HK-2 (cell line): ENCODE data around the gene TRIP11.
A peak's percentile ranks its signal among the peaks of the same experiment; 100 is the strongest.

Experiments used
- DNase-seq: peaks from one replicate; pipeline ENCODE4 v3.0.0-alpha.2; 2018; ENCODE audit not compliant: unreplicated experiment

Gene TRIP11

DNA sequence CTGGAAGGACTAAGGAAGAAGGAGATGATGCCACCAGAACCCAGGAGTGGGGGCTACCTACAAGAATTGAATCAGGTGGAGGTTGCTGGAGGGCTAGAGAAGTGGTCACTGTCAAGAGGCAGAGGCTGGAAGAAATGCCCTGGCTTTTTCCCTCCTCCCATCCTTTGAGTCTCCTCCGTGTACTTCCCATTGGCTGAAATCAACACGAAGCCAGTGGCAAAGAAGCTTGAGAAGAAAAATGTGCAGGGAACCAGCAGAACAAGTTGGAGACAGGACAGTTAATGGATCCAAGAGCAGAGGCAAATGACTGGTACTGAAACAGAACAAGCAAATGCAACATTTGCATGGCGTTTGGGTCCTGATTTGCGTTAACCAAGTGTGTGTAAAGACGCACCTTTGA, 83.2 kb downstream of the TRIP11 start:
- no peak for DNase-seq

DNA sequence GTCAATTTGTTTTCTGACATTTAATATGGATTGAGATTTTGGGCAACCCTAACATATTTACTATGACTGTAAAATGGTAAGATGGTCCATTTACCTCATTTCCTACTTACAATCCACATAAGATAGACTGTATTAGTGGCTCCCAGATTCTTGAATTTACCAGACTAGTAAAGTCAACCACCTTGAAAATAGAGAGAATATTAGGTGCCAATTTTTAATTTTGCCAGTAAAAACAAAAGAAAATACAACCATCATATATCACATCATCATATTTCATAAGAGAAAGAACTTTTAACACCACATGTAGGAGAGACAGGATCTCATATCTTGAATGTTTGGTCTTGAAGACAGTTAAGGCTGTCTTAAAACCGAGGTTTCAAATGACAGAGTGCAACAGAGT, 84.7 kb downstream of the TRIP11 start:
- no peak for DNase-seq

DNA sequence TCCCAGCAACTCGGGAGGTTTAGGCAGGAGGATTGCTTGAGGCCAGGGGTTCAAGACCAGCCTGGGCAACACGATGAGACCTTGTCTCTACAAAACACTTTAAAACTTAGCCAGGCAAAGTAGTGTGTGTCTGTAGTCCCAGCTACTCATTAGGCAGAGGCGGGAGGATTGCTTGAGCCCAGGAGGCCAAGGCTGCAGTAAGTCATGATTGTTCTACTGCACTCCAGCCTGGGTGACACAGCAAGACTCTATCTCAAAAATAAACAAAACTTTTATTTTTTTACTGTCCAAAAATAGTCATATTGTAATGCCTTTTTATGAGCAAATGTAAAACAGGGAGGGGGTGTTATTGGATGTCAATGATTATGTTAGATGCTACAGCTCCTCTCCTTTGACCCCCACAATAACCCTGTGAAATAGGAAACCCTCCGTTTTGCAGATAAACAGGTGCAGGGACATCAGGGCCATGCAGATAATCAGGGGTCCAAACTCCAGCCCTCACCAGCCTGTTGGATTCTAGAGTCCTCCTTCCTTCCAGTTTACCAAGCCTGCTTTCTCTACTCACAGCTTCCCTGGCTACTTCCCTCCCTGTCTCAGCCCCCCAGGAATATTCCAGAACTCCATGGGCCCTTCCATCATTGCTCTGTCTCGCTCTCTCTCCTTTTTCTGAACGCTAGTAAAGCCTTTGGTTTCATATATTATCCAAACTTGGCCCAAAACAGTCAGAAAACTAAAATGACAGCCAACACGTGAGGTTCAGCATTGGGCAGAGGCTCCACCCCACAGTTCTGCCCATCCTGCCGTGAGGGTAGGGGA, 86.5 kb downstream of the TRIP11 start:
- no peak for DNase-seq

DNA sequence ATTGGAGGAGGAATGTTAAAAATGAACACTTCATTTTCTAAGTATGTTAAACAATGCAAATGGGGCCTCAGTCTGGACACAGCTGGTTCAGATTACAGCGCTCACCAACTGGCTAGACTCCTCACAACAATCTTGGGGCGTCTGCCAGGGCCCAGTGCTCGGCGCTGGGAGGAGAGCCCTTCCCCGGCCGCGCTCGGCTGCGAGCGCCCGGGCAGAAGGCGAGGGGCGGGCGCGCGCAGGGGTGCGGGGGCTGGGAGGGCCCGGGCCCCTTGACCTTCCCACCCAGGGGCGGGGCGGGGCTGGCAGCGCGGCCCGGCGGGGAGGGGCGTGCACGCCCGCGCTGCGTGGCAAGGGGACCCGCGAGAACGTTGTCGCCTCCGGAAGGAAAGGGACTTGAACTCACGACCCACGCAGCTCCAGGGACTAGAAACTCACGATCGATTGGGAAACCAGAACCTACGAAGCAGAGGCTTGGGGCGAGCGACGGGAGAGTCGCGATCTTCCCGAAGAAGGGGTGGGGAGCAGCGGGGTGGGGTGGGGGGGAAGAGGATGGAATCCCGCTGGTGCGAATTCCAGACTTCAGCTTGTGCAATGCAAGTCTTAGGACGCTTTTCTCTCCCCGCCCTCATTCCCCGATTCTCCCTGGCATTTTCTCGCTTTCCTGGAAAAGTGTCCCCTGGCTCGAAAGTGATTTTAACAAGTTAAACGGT, 92.2 kb downstream of the TRIP11 start, which contains the start of gene FBLN5:
FBLN5 (minus strand) TSS at position 220 of the 710 bp plus-strand sequence. CDS start 465 bp downstream, outside the sequence.
- peak; percentile 8 for DNase-seq

DNA sequence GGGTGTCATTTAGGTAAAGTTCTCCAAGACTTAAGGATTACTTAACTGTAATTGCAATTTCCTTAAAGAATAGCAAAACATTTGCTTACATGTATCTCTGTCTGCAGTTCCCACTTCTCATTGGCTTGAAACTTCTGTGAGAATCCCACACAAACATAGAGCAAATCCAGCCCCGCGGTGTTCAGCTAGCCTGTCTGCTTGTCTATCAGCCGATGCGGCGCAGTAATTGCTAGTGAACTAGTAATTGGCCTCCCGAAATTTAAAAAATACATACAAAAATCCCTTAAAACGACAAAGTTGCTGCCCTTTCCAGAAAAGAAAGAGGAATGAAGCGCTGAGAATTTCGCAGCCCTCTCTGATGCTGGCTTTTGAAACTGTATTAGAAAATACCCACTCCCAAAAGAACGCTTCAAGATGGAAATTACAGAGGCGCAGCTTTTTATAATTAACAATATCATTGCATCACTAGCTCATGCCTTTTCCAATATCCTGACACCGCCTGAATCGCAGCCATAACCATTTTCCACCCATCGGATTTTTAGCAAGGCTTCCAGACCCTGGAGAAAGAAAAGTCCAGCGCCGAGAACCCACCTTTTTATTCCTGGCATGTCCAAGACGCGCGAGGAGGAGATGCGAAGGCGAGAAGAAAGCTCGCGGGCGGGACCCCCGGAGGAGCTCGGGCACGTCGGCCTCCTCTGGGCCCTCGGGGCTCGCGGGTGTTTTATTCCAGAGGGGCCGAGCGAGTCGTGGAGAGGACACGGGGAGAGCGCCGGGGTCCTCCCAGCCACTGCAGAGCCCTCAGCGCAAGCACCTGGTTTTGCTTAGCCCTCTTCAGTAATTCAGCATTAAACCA, 93.0 kb downstream of the TRIP11 start:
- DNase-seq = peak; percentile 7

DNA sequence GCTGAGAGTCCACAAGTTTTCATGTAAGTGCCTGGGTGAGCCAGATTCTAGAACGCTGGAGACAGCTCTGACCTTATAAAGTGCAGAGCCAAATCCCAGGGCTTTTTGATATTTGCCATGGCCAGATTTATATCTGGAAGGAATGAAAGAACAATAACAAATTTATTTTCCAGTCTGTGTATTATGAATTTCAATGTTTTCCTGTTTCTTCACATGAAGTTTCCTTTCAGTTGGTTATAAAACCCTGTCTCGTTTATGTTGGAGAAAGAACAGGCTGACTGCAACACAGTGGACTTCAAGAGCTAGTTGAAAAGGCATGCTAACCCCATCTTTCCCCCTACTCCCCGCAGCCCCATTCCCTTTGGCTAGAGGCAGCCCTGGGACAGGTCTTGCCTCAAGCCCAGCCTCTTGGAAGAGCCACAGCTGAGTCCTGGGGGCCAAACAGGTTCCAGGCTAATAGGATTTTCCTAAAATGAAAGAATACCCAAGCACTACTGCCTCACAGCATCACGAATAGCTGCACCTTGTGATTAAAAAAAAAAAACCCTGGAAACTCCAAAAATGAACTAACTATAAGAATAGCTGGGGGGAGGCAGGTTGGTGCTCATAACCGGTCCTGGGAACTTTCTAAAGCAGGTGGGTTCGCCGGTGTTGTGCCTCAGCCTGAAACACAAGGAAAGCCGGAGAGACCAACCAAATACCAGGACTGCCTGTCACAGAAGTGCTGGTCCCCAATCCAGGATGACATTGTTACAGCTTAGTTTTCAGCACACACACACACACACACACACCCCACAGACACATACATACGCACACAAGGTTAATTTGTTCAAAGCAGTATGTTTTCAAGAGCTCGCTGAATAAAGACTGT, 93.9 kb downstream of the TRIP11 start:
- no peak for DNase-seq

DNA sequence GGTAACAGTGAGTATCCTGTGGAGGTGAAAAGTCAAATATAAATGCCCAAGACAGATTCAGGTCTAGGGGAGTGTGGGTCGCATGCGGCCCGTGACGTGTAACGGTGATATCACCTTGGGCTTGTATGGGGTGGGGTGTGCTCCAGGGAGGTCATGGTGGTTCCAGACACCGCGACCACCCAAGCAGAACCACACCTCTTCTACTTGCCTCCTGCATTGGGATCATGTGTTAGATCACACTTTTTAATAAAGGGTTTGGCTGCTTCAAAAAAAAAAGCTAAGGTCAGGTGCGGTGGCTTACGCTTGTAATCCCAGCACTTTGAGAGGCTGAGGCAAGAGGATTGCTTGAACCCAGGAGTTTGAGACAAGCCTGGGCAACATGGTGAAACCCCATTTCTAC, 96.9 kb downstream of the TRIP11 start:
- DNase-seq = no peak

DNA sequence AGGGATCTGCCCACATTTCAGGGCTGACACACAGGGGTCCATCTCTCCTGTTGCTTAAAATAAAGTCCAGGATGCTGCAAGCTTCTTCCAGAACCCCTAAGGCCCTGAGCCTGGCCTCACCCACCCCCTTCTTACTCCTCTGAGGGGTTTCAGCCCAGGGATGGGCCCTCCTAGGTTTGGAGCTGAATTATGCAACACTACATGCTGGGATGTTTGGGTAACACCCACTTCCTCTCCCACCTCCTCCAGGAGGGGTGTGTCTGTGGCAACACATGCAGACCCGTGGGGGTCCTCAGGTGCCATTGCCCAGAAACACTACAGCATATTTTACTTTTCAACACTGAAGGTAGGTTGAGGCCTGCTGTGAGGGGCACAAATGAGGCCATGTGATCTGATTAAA, 97.7 kb downstream of the TRIP11 start:
- no peak for DNase-seq

DNA sequence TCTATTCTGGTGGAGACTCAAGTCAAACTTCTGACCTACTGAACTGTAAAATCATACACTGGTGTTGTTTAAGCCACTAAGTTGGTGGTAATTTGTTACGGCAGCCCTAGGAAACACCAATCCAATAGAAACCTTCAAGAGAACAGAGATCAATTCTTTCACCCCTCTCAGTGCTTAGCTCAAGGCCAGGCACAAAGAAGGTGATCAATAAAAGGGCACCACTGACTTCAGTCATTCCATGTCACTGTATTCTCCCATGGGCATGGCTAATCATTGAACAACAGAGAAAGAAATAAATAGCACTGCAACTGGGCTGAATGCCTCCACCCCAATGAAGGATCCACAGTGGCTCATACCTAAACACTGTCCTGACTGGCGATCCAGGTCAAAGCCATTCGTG, 99.7 kb downstream of the TRIP11 start:
- no peak for DNase-seq

DNA sequence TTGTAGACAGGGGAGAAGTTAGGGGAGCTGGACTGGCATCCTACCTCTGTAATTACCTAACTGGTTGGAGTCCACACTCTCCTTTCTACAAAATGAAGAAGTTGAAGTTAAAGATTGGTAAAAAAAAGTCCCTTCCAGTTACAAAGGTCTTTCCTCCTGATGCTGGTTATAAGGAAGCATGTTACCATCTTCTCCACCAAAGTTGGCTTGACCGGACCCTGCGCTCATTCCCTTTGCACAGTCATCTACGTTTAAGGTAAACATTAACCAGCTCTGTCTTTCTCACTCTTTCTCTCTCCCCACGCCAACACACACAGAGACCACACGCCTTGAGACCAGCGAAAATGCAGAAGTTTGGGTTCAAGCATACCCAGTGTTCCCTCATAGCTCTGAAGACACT, 104.3 kb downstream of the TRIP11 start:
- no peak for DNase-seq

DNA sequence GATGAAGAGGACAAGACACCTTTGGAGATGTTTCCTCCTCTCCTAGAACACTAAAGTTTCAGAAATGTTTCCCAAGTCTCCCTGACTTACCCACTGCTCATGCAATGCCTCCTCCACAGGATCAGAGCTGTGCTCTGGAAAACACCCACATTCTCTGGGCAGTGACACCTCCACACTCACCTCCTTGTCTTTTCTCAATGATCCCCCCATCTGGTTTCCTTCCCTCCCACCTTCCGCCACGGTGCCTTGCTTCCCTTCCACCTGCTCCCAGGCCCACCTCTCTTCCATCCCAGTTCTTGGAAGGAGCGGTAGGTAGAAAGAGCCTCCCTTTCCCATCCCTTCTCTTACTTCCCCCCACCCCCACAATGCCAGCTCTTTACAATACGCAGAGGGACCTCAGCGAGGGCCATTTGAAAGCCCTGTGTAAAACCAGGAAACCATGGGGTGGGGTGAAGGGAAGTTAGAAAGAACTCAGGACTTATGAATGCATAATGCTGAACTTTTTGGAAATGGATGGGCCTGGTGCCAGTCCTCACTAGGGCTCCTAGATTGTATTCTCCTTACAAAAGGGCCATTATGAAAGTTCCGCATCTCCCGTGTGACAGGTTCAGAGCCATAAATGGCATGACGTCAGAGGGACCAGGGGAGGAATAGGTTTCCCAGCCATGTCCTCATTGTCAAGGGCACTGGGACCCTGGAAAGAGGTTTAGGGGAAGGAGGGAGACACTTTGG, 105.1 kb downstream of the TRIP11 start:
- no peak for DNase-seq

DNA sequence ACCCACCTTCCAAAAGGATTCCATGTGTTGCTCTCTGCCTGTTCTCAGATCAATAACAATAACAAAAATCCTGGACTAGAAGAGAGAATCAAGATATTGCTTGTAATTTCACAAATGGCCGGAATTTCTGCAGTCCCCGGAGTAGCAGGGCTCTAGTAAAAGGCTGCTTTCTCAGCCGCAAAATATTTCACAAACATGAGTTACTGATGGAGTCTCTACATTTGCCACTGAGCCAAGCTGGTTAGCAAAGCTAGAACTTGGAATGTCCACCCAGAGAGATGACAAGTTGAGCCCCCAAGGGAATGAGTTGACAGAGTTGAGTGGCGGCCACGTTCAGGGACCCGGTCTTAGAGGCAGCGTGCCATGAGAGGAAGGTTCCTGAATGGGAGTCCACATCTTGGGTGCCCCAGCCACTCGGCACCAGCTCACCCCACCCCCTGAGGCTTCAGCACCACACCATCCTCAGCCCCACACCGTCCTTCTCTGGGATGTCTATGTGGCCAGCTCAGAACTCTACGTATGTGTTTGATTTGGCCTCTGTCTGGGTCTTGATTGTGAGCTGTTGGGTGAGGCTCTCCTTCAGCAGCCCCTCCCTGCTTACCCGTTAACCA, 108.3 kb downstream of the TRIP11 start:
- no peak for DNase-seq

DNA sequence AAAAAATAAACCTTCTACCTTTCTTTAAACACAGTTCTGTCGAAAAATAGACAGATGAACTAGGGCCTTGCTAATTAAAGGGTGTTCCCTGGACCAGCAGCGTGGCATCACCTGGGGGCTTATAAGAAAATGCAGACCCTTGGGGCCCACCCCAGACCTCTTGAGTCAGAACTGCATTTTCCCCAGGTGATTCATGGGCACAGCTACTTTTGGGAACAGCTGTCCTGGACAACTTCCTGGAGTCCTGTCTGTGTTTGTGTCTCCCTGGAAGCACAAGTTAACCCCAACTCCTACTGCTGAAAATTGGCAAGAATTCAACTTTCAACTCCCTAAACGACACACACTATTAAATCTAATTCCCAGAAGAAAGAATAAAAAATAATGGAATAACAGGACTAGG, 110.2 kb downstream of the TRIP11 start:
- no peak for DNase-seq

DNA sequence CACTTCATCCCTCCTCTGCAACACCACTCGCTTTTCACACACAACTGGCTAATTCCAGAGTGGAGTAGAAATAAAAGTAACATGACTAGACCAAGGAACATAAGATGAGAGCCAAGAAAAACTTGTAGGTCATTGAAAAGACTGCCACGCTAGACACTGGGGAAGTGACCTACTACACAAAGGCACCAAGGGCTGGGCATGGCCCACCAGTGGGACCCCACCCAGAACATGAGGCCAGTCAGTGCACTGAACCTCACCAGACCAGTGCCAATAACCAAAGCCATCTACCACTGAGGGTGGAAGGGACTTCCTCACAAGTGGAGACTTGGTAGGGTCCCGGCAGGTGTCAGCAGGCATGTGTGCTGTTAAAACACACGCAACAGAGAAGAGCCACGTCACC, 112.1 kb downstream of the TRIP11 start:
- no peak for DNase-seq

DNA sequence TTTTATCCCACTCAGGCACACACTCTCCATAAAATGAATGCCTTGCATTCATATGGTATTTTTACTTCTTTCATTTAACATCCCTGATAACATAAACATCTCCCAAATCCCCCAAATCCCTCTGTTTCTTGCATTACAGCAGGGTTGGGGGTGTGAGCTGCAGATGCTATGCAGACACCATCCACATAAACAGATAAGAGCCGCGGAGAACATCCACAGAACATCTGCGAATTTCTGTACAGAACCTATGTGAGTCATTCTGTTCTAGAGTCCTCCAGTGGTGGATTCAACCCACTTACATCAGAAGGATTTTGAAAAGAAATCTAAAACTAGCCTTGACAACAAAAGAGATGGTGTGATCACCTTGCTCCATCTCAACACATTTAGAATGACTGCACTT, 112.7 kb downstream of the TRIP11 start:
- DNase-seq = no peak

DNA sequence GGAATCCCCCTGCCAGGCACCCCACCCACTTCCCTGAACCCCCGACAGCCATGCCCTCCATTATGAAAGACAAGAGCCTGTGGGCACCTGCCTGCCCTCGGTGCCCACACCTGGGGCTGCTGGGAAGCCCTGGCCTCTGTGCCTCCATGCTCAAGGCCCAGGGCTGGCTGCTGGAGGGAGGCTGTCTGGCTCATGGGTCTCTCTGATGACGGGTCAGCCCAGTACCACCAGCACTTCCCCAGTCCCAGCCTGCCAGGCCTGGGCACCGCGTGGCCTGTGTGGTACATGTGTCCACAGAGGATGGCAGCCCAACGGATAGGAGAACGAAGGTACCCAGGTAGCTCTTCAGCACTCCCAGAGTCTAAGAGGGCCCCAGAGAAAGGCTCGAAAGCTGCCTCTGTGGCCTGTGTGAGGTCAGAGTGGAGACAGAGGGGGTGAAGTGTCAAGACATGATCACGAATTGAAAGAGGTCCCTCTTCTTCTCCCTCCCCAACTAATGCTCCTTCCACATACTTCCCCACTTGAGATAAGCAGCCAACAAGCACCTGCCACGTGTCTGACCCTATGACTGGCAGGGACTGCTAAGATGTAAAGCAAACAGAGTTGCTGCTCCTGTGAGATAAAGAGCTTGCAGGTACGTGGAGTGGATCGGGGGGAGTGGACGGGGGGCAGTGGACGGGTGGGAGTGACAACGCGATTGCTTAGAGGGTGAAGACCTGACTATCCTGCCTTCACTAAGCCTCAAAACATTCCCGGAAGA, 113.5 kb downstream of the TRIP11 start:
- DNase-seq = no peak

DNA sequence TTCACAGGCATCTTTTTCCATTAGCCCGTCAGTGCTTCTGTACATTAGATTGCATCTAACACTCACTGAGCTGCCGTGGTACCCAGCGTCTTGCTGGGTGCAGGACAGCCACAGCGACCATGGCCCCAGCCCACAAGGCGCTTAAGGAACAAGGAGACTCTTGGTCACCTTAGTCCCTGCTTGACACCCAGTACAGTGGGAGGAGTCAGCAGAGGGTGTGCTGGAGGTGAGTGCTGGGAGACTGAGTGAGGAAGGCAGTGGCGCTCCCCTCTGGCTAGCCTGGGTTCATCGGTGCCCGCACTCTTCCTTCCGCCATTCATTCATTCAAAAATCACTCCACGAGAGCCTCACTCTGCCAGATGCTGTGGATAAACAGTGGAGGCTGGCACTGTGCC, 114.1 kb downstream of the TRIP11 start:
- no peak for DNase-seq

DNA sequence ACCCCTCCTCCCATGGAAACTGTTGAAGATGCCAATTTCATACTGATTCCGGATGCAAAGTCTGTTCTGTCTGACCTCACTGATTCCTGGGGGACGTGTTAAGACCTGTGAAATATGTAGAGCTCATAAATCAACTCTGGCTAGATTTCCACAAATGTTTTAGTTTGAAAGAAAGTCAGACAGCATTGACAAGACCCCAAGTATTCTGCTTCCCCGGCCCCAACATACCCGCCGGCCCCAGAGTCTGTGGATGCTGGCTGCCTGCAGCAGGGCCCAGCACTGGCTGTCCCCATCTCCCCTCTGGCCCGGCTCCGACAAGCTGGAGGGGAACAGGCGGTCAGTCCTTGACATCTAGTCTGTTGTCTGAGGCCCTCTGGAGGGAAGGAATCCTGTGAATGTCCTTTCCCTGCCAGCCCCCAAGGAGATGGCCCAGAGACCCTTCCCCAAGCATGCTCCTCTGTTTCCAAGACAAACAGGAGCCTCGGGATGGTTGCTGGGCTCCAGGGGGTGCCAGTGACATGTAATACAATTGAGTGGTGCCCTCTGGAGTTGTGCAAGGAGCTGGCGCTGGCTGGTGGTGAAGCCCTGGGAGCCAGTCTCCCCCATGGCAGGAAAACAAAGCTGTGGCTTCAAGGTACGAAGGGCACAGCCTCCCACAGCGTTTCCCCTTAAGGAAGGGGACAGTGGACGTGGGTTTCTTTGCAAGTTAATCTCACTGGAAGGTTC, 114.7 kb downstream of the TRIP11 start:
- DNase-seq = no peak

DNA sequence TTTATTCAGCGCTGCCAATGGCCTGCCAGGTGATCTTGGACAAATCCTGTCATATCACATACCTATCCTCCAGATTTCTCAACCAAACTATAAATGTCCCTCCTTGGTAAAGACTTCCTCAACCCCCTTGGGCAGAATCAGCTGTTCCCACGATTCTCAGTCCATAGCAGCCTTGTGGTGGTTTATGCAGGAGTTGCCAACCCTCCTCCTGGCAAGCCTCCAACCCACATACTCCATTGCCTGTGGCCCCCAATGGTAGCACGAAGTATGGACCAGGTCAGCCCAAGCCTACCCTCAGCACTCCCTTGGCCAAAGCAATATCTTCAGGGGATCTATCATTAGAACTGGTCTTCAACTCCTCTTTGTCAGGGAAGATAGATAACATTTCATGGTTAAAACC, 119.3 kb downstream of the TRIP11 start:
- DNase-seq = no peak
